Smooth muscle cell of the brain vasculature (primary cell): Measurements from ENCODE around the gene BDKRB2.

ENCODE experiments used
- DNase-seq: peaks from one replicate; pipeline ENCODE4 v3.0.0-alpha.2; 2012; ENCODE audit warnings: low read depth, low spot score

The BDKRB2 gene

GRCh38 chr14:96176275-96176674 lies 28.4 kb upstream of the BDKRB2 start:
- no peak for DNase-seq

- no peak for DNase-seq
These were observed 27.8 kb upstream of the BDKRB2 start for GRCh38 chr14:96176811-96177211.

GRCh38 chr14:96177766-96178375 lies 26.8 kb upstream of the BDKRB2 start:
- no peak for DNase-seq

GRCh38 chr14:96178461-96179321 lies 25.9 kb upstream of the BDKRB2 start:
- DNase-seq: no peak

- DNase-seq: no peak
These were observed 24.4 kb upstream of the BDKRB2 start for GRCh38 chr14:96180043-96180874.

- DNase-seq: no peak
These were observed 23.2 kb upstream of the BDKRB2 start for GRCh38 chr14:96181186-96182056.

- DNase-seq: no peak
These were observed 22.1 kb upstream of the BDKRB2 start for GRCh38 chr14:96182546-96182945.

GRCh38 chr14:96184737-96185136 lies 19.9 kb upstream of the BDKRB2 start:
- no peak for DNase-seq

- no peak for DNase-seq
These were observed 17.2 kb upstream of the BDKRB2 start for GRCh38 chr14:96187216-96188031.

GRCh38 chr14:96189281-96189711 lies 15.3 kb upstream of the BDKRB2 start:
- DNase-seq: no peak

GRCh38 chr14:96191353-96191752 lies 13.3 kb upstream of the BDKRB2 start:
- DNase-seq: no peak

- DNase-seq: no peak
These were observed 12.7 kb upstream of the BDKRB2 start for GRCh38 chr14:96191841-96192462.

- DNase-seq: no peak
These were observed 11.4 kb upstream of the BDKRB2 start for GRCh38 chr14:96192975-96193805.

- DNase-seq: no peak
These were observed 10.4 kb upstream of the BDKRB2 start for GRCh38 chr14:96194262-96194656.

- no peak for DNase-seq
These were observed 9.8 kb upstream of the BDKRB2 start for GRCh38 chr14:96194657-96195431.

GRCh38 chr14:96195441-96196081 lies 9.1 kb upstream of the BDKRB2 start:
- DNase-seq: no peak

- DNase-seq: no peak
These were observed 7.3 kb upstream of the BDKRB2 start for GRCh38 chr14:96197163-96197852.
